T47D (cell line): ENCODE results near the gene TAGLN.

ENCODE experiments used
- DNase-seq, 2 experiments: peaks; one replicate each; pipeline versions ENCODE4 v3.0.0 to v3.0.0-alpha.2; 2011 to 2012; ENCODE audit warnings: low read depth in 1 of 2, low spot score in 1 of 2
- JUND ChIP-seq: IDR thresholded peaks from 2 replicates; pipeline ENCODE4 v1.6.1; 2012; ENCODE audit warnings: low read depth
- in situ Hi-C: cut with HindIII; loops from 2 replicates; pipeline ENCODE4 v1.10.0; 2016; ENCODE audit warnings: low sequenced_read_pairs, low pct_unique_long_range_greater_than_20kb

The TAGLN gene

GRCh38 chr11:117248341-117248740 is 49.2 kb downstream of the TAGLN start:
- no peak for TF ChIP-seq JUND
- DNase-seq = no peak

DNA sequence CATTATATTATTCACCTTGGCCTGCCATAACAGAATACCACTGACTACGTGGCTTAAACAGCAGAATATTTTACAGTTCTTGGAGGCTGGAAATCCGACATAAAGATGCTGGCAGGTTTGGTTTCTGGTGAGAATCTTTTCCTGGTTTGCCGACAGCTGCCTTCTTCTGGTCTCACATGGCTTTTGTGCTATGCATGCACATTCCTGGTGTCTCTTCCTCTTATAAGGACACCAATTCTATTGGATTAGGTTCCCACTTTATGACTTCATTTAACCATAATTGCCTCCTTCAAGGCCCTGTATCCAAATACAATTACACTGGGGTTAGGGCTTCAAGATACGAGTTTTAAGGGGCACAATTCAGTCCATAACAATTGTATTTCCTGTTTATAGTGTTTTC is 50.4 kb downstream of the TAGLN start:
- in situ Hi-C loops = no loop called here
- no peak for DNase-seq
- no peak for TF ChIP-seq JUND

More at GRCh38 chr11:117248341-117248740, 49.2 kb downstream of the TAGLN start:
- in situ Hi-C loops = no loop called here

DNA sequence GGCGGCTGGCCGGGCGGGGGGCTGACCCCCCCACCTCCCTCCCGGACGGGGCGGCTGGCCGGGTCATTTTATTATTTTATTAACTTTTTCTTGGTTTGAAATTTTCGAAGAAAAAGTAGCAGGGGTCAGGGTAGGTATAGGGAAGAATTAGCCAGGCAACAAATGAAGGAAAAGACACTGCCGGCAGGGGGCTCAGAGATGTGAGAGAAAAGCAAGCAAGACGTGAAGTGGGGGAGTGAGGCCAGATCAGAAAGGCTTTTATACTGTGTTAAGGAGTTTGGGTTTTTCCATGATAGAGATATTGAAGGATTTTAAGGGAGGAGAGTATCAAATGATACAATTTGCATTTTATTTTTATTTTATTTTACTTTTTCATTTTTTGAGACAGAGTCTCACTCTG is 52.3 kb downstream of the TAGLN start:
- no peak for DNase-seq
- TF ChIP-seq JUND = no peak
- in situ Hi-C loops = no loop called here

DNA sequence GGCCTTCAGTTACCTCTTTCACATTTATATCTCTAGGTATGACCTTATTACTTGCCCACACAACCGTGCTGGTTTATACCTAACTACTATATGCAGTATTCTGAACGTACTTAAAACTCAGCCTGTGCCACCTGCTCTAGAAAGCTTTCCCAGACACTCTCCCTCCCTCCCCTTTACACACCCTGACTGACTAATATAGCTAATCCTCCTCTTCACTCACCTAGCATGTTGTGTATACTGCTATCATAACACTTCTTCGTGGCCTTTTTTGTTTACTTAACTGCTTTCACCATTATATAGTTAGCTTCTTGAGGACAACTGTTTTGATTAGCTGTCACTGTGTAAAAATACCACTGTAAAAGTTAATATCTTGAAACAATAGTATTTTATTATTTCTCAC is 56.8 kb downstream of the TAGLN start:
- no peak for TF ChIP-seq JUND
- DNase-seq = no peak
- in situ Hi-C loops = no loop called here

GRCh38 chr11:117256573-117256972 is 57.4 kb downstream of the TAGLN start:
- in situ Hi-C loops = no loop called here
- DNase-seq = no peak
- TF ChIP-seq JUND = no peak
